Inflammatory macrophage treated with lipopolysaccharide for 4 hours (primary cell): ENCODE data around the gene GAS5.
"Not testable (repeated sequence)": the region's sequence is repeated elsewhere in the genome, so short reads cannot be mapped to it uniquely, and the experiment has no call there.

ENCODE experiments used
- DNase-seq: peaks from one replicate; pipeline ENCODE4 v3.0.0-alpha.2; 2020

The GAS5 gene

GRCh38 chr1:173868266-173869020 lies 654 bp upstream of the GAS5 start, which contains the start of gene ZBTB37:
Gene ZBTB37, plus strand, starts transcription at chr1:173868380. Its CDS starts 1,846 bp downstream, at chr1:173870226.
- peak; percentile 29 for DNase-seq

- no peak for DNase-seq
Observed at GRCh38 chr1:173867141-173867752, 542 bp downstream of the GAS5 start.

- no peak for DNase-seq
Observed at GRCh38 chr1:173866413-173867115, 1.2 kb downstream of the GAS5 start.

- no peak for DNase-seq
Observed at GRCh38 chr1:173865468-173866164, 2.2 kb downstream of the GAS5 start.

GRCh38 chr1:173864179-173864867 lies 3.5 kb downstream of the GAS5 start:
- no peak for DNase-seq

GRCh38 chr1:173863224-173864161 lies 4.3 kb downstream of the GAS5 start:
- DNase-seq: no peak

GRCh38 chr1:173862769-173863223 lies 5.0 kb downstream of the GAS5 start:
- no peak for DNase-seq

- not testable (repeated sequence) for DNase-seq
Observed at GRCh38 chr1:173862146-173862768, 5.5 kb downstream of the GAS5 start.

- DNase-seq: no peak
Observed at GRCh38 chr1:173861731-173862145, 6.1 kb downstream of the GAS5 start.

- no peak for DNase-seq
Observed at GRCh38 chr1:173860065-173860464, 7.7 kb downstream of the GAS5 start.

- DNase-seq: not testable (repeated sequence)
Observed at GRCh38 chr1:173859547-173859946, 8.2 kb downstream of the GAS5 start.

GRCh38 chr1:173857363-173857917 lies 10.3 kb downstream of the GAS5 start:
- no peak for DNase-seq

GRCh38 chr1:173856903-173857302 lies 10.9 kb downstream of the GAS5 start:
- DNase-seq: no peak

- no peak for DNase-seq
Observed at GRCh38 chr1:173856014-173856413, 11.8 kb downstream of the GAS5 start.

- no peak for DNase-seq
Observed at GRCh38 chr1:173853074-173853473, 14.7 kb downstream of the GAS5 start.

- DNase-seq: no peak
Observed at GRCh38 chr1:173852105-173852504, 15.7 kb downstream of the GAS5 start.

GRCh38 chr1:173832748-173833147 lies 35.0 kb downstream of the GAS5 start:
- DNase-seq: no peak

GRCh38 chr1:173827611-173828010 lies 40.2 kb downstream of the GAS5 start:
- DNase-seq: no peak

GRCh38 chr1:173824315-173825081 lies 43.3 kb downstream of the GAS5 start, which contains the start of the genes CENPL and DARS2:
Gene CENPL, minus strand, starts transcription at chr1:173824883. Its CDS starts 13,584 bp downstream, at chr1:173811299.
Gene DARS2, plus strand, starts transcription at chr1:173824673. Its CDS starts 557 bp downstream, at chr1:173825230.
- peak; percentile 98 for DNase-seq
